ENCODE results near the gene POU6F2. TPM values are rescaled to one million over a fixed set of nuclear protein-coding genes. Genes with fewer than 3 reads are reported as not detected.

Gene POU6F2
- total RNA-seq, 1 experiment from 2014 or later: 0.19 TPM

GRCh38 chr7:39406467-39406866 lies 428.8 kb downstream of the POU6F2 start:
- Mint-ChIP-seq H3K9me3 (ENCODE audit: unreplicated experiment) (no peaks in the 10 kb centered on the region), H3K36me3 (ENCODE audit: insufficient read depth, unreplicated experiment) (no peaks in the 10 kb centered on the region), H3K4me1 (ENCODE audit: insufficient read depth, unreplicated experiment) (no peaks in the 10 kb centered on the region), H3K27me3 (ENCODE audit: insufficient read depth, unreplicated experiment) (peaks cover 69% of the 10 kb centered on the region), H3K4me3 (ENCODE audit: unreplicated experiment) (no peak overlapping the region), H3K27ac (ENCODE audit: low read depth, unreplicated experiment) (no peak overlapping the region)
- BruUV-seq (replicated peaks): no TSS peak
- no peak for TF ChIP-seq CTCF (IDR thresholded peaks at IDR 0.05; ENCODE audit: unreplicated experiment)
- no peak for DNase-seq (ENCODE audit: unreplicated experiment)
- ChIA-PET CTCF (interaction anchor here (0.7 kb wide), 2 partner anchors 85 to 1274 kb away, joined by 3 to 4 read pairs; no protein-coding TSS in a partner anchor), POLR2A (no interaction called here)
- intact Hi-C loops (cut with micrococcal nuclease): no loop called here

- ChIA-PET CTCF (interaction anchor here (0.6 kb wide), 1 partner anchor 967 kb away, joined by 4 read pairs; no protein-coding TSS in a partner anchor), POLR2A (no interaction called here)
- DNase-seq (ENCODE audit: unreplicated experiment): no peak
- TF ChIP-seq CTCF (IDR thresholded peaks at IDR 0.05; ENCODE audit: unreplicated experiment): no peak
- Mint-ChIP-seq H3K27me3 (ENCODE audit: insufficient read depth, unreplicated experiment) (peaks cover 72% of the 10 kb centered on the region), H3K36me3 (ENCODE audit: insufficient read depth, unreplicated experiment) (no peaks in the 10 kb centered on the region), H3K27ac (ENCODE audit: low read depth, unreplicated experiment) (no peak overlapping the region), H3K4me1 (ENCODE audit: insufficient read depth, unreplicated experiment) (no peaks in the 10 kb centered on the region), H3K4me3 (ENCODE audit: unreplicated experiment) (no peak overlapping the region), H3K9me3 (ENCODE audit: unreplicated experiment) (no peaks in the 10 kb centered on the region)
- intact Hi-C loops (cut with micrococcal nuclease): no loop called here
- BruUV-seq (replicated peaks): no TSS peak
Observed at GRCh38 chr7:39407137-39407536, 429.4 kb downstream of the POU6F2 start.

GRCh38 chr7:39407723-39408122 lies 430.0 kb downstream of the POU6F2 start:
- POLR2A ChIA-PET: no interaction called here

GRCh38 chr7:39408906-39409305 lies 431.2 kb downstream of the POU6F2 start:
- H3K27me3 Mint-ChIP-seq (ENCODE audit: insufficient read depth, unreplicated experiment): peaks cover 77% of the 10 kb centered on the region
- no TSS peak for BruUV-seq (replicated peaks)
- POLR2A ChIA-PET: no interaction called here

More at GRCh38 chr7:39407723-39408122, 430.0 kb downstream of the POU6F2 start:
- no TSS peak for BruUV-seq (replicated peaks)
- no peak for TF ChIP-seq CTCF (IDR thresholded peaks at IDR 0.05; ENCODE audit: unreplicated experiment)
- Mint-ChIP-seq H3K9me3 (ENCODE audit: unreplicated experiment) (no peaks in the 10 kb centered on the region), H3K4me1 (ENCODE audit: insufficient read depth, unreplicated experiment) (no peaks in the 10 kb centered on the region), H3K27me3 (ENCODE audit: insufficient read depth, unreplicated experiment) (peaks cover 72% of the 10 kb centered on the region), H3K4me3 (ENCODE audit: unreplicated experiment) (no peak overlapping the region), H3K27ac (ENCODE audit: low read depth, unreplicated experiment) (no peak overlapping the region), H3K36me3 (ENCODE audit: insufficient read depth, unreplicated experiment) (no peaks in the 10 kb centered on the region)
- no peak for DNase-seq (ENCODE audit: unreplicated experiment)
- intact Hi-C loops (cut with micrococcal nuclease): no loop called here
- CTCF ChIA-PET: interaction anchor here (0.6 to 0.7 kb wide), 3 partner anchors 14 to 968 kb away, joined by 3 to 4 read pairs (median 3); no protein-coding TSS in a partner anchor

More at GRCh38 chr7:39408906-39409305, 431.2 kb downstream of the POU6F2 start:
- H3K9me3 Mint-ChIP-seq (ENCODE audit: unreplicated experiment): no peaks in the 10 kb centered on the region
- intact Hi-C loops (cut with micrococcal nuclease): no loop called here
- H3K4me1 Mint-ChIP-seq (ENCODE audit: insufficient read depth, unreplicated experiment): no peaks in the 10 kb centered on the region
- CTCF ChIA-PET: no interaction called here
- DNase-seq (ENCODE audit: unreplicated experiment): no peak
- TF ChIP-seq CTCF (IDR thresholded peaks at IDR 0.05; ENCODE audit: unreplicated experiment): no peak
- H3K36me3 Mint-ChIP-seq (ENCODE audit: insufficient read depth, unreplicated experiment): no peaks in the 10 kb centered on the region
- H3K27ac Mint-ChIP-seq (ENCODE audit: low read depth, unreplicated experiment): no peak overlapping the region
- H3K4me3 Mint-ChIP-seq (ENCODE audit: unreplicated experiment): no peak overlapping the region

Measured in MCF 10A (cell line).